GM19372 (cell line): ENCODE measurements around the gene EVI5L.

Experiments
- ATAC-seq: cut with Tn5 transposase; IDR thresholded peaks from one replicate; pipeline ENCODE4 v1.9.1; 2021; ENCODE audit warnings: mild to moderate bottlenecking, low read depth, moderate library complexity; ENCODE audit not compliant: unreplicated experiment

Gene EVI5L

GRCh38 chr19:7844951-7845350 lies 14.9 kb downstream of the EVI5L start:
- ATAC-seq: no peak

GRCh38 chr19:7845390-7846154 lies 15.6 kb downstream of the EVI5L start:
- ATAC-seq: no peak

GRCh38 chr19:7846155-7846646 lies 16.2 kb downstream of the EVI5L start:
- no peak for ATAC-seq

- ATAC-seq: no peak
These were observed 17.6 kb downstream of the EVI5L start for GRCh38 chr19:7847664-7848063.

GRCh38 chr19:7848779-7849457 lies 18.9 kb downstream of the EVI5L start:
- ATAC-seq: no peak

- no peak for ATAC-seq
These were observed 19.6 kb downstream of the EVI5L start for GRCh38 chr19:7849631-7849999.

- ATAC-seq: no peak
These were observed 20.2 kb downstream of the EVI5L start for GRCh38 chr19:7850000-7850813.

- no peak for ATAC-seq
These were observed 21.1 kb downstream of the EVI5L start for GRCh38 chr19:7850945-7851622.

- ATAC-seq: no peak
These were observed 21.8 kb downstream of the EVI5L start for GRCh38 chr19:7851623-7852500.

- ATAC-seq: no peak
These were observed 23.1 kb downstream of the EVI5L start for GRCh38 chr19:7852851-7853769.

- ATAC-seq: no peak
These were observed 23.7 kb downstream of the EVI5L start for GRCh38 chr19:7853770-7854128.

GRCh38 chr19:7855426-7856108 lies 25.5 kb downstream of the EVI5L start:
- ATAC-seq: no peak

GRCh38 chr19:7856109-7856591 lies 26.1 kb downstream of the EVI5L start:
- ATAC-seq: no peak

- ATAC-seq: no peak
These were observed 27.0 kb downstream of the EVI5L start for GRCh38 chr19:7856679-7857663.

GRCh38 chr19:7857727-7858108 lies 27.7 kb downstream of the EVI5L start:
- ATAC-seq: no peak

- no peak for ATAC-seq
These were observed 28.2 kb downstream of the EVI5L start for GRCh38 chr19:7858109-7858770.
